Measurements from ENCODE around the gene CAV1.
"Not testable (repeated sequence)": the region's sequence is repeated elsewhere in the genome, so short reads cannot be mapped to it uniquely, and the experiment has no call there.

The CAV1 gene

DNA sequence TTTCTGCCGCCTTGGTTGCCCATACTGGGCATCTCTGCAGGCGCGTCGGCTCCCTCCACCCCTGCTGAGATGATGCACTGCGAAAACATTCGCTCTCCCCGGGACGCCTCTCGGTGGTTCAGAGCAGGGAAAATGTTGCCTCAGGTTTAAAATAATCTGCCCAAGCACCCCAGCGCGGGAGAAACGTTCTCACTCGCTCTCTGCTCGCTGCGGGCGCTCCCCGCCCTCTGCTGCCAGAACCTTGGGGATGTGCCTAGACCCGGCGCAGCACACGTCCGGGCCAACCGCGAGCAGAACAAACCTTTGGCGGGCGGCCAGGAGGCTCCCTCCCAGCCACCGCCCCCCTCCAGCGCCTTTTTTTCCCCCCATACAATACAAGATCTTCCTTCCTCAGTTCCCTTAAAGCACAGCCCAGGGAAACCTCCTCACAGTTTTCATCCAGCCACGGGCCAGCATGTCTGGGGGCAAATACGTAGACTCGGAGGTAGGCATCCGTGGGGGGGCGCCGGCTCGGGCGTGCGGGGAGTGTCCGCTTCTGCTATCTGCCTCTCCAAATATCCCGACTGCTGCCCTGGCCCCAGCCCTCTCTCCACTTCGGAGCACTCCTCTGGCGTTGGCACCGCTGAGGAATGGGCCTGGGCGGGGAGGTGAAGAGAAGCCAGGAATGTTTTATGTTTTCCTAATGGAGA is at the start of gene CAV1:
Gene CAV1, plus strand, starts transcription at position 428 of the 689 bp plus-strand sequence. Its CDS starts 27 bp downstream, at position 455.
- peak; percentile 22 for DNase-seq

DNA sequence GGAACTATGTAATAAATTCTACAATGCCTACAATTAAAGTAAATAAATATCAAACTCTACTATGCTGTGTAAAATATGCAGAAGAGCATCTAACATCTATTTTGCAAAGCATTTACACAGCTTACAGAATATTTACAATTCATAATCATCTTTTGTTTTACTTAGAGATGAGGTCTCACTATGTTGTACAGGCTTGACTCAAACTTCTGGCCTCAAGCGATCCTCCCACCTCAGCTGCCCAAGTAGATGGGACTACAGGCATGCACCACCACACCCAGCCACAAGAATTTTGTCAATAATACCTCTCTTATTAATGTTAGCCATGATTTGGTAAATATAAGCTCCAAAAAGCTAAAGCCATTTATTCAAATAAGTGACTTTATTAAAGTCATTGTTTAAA is 47.2 kb upstream of the CAV1 start:
- DNase-seq, result no peak

- DNase-seq, result no peak
Measured at GRCh38 chr7:116478834-116479233, 46.0 kb upstream of the CAV1 start.

DNA sequence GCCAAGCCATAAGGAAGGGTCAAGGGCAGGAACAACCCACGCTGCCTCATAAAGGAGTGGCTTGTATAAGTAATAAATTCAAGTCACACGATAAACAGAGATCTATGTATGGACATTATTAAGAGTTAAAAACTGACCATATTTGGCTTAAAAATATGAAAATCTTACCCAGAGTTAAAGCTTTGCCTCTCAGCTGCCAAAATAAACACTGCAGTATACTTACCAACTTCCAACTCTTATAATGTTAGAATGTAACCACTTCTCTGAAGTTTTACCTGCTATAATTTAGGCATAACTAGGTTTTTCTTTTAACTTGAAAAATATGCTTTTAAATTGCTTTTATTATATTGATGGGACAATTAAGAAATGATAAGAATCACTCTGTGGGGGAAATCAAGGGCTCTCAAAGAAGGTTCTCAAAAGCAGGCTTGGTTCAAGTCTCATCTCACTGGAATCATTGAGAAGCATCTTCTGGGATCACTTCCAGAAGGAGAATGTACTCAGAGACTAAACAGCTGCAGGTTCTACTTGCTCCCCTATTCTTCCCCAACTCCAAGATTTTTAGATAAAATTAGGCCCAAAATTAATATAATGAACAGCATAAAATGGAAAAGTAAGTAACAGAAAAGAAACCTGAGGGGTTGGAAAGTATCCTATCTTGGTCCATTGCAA is 41.4 kb upstream of the CAV1 start:
- no peak for DNase-seq

GRCh38 chr7:116484389-116484788 is 40.4 kb upstream of the CAV1 start:
- DNase-seq, result not testable (repeated sequence)

GRCh38 chr7:116487907-116488521 is 36.8 kb upstream of the CAV1 start:
- no peak for DNase-seq

GRCh38 chr7:116490351-116490750 is 34.5 kb upstream of the CAV1 start:
- DNase-seq, result no peak

DNA sequence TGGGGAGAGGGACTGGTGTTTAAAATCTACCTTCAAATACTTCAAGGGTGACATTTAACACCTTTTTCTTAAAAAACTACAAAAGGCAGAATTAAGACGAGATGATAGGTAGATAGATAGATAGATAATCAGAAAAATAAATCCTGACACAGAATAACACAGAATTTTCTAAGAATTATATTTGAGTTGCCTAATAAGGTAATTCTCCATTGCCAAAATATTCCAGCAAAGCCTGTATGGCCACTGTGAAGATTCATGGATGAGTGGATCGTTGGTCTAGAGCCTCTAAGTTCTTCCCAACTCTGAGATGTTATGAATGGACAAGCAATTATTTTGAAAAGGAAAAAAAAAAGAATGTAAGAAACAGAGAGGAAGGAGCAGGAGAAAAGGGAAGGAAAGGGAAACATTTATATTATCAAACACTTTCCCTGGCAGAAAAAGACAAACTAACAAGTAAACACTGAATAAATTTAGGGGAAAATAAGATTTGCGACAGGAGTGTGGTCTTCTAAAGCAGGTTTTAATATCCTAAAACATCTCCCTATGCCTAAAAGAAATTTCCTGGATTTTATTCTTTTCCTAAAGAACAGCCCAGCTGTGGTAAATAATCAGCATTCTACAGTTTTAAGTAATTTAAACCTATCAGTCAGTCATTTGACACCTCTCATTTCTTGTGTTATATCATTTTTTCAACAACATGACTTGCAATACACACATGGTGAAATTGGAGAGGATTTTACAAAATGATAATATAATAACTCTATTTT is 32.8 kb upstream of the CAV1 start:
- DNase-seq, result no peak

DNA sequence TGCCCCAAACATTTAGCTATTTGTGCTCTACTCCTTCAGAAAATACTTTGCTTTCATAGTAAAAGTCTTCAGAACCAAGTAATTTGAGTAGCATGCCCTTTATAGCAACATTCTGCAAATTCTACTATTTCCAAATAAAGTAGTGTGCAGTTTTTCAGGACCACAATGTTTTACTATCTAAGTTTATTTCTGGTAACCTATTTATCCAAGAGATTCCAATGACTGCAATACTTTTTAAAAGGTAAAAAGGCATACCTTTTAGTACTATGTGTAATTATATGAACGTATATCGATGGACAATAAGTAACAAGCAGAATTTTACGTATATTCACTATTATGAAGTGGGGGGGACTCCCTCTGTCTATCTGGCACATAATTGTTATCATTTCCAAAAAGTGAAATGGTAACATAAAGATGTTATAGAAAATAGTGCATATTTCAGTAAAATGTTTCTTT is 32.2 kb upstream of the CAV1 start:
- no peak for DNase-seq

DNA sequence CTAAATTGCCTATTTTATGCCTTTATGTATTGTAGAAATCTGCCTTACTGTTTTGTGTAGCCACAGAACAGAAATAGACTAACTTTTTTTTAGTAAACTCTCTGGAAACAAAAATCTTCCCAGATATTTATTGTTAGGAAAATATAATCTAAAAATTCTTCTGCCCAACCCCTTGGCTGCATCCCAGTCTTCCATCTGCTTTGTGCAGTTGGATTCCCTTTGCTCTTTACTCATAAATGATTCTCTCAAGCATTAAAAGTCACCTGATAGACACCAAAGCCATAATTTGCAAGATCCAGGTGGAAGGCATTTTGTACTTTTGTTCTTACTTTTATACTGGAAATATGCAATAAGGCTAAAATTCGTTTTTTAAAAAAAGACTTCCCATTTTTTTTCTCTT is 31.4 kb upstream of the CAV1 start:
- DNase-seq, result no peak

- DNase-seq, result no peak
Measured at GRCh38 chr7:116494472-116494871, 30.4 kb upstream of the CAV1 start.

DNA sequence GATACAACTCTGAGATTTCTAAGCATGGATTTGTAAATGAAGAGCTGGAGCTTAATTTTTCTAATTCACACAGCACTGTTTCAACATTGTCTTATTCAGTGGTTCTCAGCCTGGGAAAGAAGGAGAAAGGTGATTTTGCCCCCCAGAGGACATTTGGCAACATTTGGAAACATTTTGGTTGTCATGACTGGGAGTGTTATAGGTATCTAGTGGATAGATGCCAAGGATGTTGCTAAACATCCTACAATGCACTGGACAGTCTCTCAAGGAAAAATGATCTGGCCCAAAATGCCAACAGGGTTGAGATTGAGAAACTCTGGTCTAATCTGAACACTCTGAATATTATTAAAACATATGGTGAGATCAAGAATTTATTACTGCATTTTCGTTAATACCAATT is 29.1 kb upstream of the CAV1 start:
- no peak for DNase-seq

GRCh38 chr7:116496653-116497052 is 28.2 kb upstream of the CAV1 start:
- DNase-seq, result no peak

- DNase-seq, result no peak
Measured at GRCh38 chr7:116497708-116498107, 27.1 kb upstream of the CAV1 start.

GRCh38 chr7:116499168-116500077 is 25.4 kb upstream of the CAV1 start, which contains the start of gene CAV2:
Gene CAV2 (plus strand): TSS chr7:116499738. CDS start chr7:116499782, 44 bp downstream.
- DNase-seq, result no peak

DNA sequence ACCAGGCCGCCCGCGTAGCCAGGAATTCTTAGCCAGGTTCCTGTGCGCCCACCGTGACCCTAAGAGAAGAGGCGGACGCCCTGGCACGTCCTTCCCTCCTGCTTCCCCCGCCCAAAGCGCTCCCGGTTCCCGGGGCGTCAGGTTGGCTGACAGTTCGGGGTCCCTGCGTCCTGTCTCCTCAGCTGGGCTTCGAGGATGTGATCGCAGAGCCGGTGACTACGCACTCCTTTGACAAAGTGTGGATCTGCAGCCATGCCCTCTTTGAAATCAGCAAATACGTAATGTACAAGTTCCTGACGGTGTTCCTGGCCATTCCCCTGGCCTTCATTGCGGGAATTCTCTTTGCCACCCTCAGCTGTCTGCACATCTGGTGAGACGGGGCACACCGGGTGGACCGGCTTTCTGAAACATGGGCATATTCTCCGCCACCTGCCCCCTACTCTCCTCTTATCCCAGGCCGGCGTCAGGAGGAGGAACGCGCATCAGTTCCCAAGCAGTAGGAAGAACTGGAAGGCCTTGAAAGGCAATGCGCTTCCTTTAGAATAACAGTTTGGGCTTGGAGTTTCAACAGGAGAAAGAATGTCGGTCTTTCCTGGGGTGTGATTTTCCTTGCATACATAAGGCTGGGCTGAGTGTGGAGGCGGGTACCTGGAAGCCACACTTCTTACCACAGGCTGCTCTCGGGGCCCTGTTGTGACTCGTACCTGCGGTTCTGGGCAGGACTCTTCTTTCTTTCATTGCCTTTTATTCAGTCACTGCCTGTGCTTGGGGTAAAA is 24.6 kb upstream of the CAV1 start:
- peak; percentile 51 for DNase-seq

DNA sequence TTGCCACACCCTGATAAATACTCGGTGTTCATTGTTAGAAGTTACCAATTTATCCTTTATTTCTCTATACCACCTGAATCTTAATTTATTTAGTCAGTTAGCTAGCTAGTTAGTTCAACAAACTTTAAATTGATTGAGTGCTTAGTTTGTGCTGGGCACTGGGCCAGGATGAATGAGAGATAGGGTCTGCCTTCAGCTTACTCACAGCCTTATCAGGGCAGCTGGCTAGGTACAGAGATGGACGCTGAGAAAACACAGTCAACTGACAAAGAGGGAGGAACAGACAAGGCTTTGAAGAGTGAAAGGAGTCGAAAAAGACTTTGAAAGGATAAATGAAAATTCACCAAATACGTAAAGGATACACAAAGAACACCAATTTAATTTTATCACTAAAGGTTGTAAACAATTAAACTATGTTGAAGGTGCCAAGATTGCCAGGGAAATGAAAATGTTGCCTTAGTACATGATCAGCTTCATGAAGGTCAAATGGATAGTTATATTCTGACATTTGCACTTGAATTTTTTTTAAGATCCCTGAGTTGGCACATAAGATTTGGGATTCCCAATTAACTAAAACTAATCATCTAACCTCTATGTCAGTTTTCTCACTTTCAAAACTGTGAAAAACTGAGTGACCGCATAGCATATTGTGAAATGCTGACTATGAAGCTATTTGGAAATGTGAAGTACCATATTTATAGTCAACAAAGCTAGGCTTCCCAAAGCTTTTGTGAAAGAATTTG is 23.2 kb upstream of the CAV1 start:
- no peak for DNase-seq

DNA sequence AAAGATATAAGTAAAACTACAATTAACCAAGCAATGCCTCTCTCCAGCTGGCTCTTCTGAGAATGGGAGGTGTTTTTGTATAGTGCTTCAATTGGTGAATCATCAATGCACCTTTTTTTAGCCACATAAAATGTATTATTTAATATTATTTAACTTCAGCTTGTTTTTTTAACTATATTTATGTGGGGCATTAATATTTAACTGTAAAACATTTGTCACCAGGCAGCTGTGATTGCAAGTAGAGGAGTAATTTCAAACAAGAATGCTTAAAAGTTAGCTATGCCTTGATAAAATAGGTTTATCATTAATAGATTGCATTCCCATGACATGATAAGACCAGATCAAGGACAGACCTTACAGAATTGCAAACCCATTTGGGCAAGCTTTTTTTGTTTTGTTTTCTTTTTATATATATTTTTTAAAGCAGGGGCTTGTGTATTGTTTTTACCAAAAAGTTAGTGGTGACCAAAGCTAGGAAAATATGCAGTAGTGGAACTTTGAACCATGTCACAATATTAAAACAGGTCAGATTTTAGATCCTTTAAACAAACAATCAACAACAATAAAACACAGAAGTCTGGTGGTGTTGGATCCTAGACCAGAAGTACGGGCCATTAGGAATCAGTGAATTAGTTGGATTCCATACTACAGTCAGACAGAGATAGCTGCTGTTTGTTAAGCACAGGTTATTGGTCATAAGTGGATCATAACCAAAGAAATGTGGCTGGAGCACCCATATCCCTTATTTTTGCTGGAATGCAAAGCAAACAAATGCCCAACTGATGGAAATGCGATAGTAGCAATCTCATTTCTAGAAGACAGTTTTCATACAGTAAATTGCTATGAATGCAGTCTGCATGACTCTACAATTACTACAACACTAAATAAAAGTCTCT is 22.4 kb upstream of the CAV1 start:
- no peak for DNase-seq

DNA sequence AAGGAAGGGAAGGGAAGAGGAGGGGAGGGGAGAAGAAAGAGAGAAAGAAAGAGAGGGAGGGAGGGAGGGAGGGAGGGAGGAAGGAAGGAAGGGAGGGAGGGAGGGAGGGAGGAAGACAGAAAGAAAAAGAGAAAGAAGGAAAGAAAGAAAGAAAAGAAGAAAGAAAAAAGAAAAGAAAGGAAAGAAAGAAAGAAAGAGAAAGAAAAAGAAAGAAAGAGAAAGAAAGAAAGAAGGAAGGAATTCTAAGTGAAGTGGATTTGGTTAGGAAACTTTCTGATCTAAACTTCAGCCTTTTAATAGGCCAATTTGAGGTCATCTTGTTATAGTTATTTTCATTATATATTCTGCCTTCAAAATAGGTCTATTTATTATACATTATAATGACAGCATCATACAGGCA is 21.0 kb upstream of the CAV1 start:
- no peak for DNase-seq

DNA sequence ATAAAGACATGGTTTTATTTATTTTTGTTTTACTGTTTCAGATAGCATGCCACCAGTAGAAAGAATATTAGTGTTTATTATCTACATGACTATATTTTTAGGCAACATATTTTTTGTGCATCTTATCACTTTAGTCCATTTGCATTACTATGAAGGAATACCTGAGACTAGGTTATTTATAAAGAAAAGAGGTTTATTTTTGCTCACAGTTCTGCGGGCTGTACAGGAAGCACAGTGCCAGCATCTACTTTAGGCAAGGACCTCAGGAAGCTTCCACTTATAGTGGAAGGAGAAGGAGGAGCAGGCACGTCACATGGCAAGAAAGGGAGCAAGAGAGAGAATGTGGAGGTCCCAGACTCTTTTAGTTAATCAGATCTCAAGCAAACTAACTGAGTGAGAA is 19.6 kb upstream of the CAV1 start:
- DNase-seq, result no peak
